Neural cell (in vitro differentiated cells): ENCODE data around the gene TFEB. TPM values are rescaled to one million over a fixed set of nuclear protein-coding genes. Genes with fewer than 3 reads are reported as not detected.

Experiments used
- H2AFZ ChIP-seq: fragments of 200-600, 300-800 bp; sonication (generic), shearing (Covaris generic); 2 replicates; pipeline ENCODE4 v1.6.0; 2014; ENCODE audit warnings: low read depth, mild to moderate bottlenecking, antibody characterized with exemption, low read length, moderate library complexity
- H3F3A ChIP-seq: fragments of 200-600 bp; shearing (Covaris generic); 2 replicates; pipeline ENCODE4 v1.6.1; 2016; ENCODE audit warnings: mild to moderate bottlenecking, moderate library complexity, mixed read lengths, antibody characterized with exemption, low read length; ENCODE audit not compliant: insufficient read depth, poor library complexity, severe bottlenecking
- H3K27ac ChIP-seq: fragments of 200-600, 300-800 bp; sonication (generic), shearing (Covaris generic); 2 replicates; pipeline ENCODE4 v1.5.1; 2014; ENCODE audit warnings: mild to moderate bottlenecking, low read length, moderate library complexity
- H3K27me3 ChIP-seq: fragments of 300-800, 200-600 bp; sonication (generic), shearing (Covaris generic); 2 replicates; pipeline ENCODE4 v1.6.0; 2014; ENCODE audit warnings: mild to moderate bottlenecking, low read depth, low read length, moderate library complexity; ENCODE audit not compliant: insufficient read depth
- H3K36me3 ChIP-seq: fragments of 300-800, 200-600 bp; sonication (generic), shearing (Covaris generic); 2 replicates; pipeline ENCODE4 v1.5.1; 2014; ENCODE audit warnings: mild to moderate bottlenecking, antibody characterized with exemption, low read length, moderate library complexity; ENCODE audit not compliant: insufficient read depth
- H3K4me2 ChIP-seq: fragments of 300-800, 200-600 bp; sonication (generic), shearing (Covaris generic); 2 replicates; pipeline ENCODE4 v1.6.0; 2014; ENCODE audit warnings: mild to moderate bottlenecking, low read length
- H3K4me3 ChIP-seq: fragments of 300-800, 200-600 bp; sonication (generic), shearing (Covaris generic); 2 replicates; pipeline ENCODE4 v1.5.1; 2014; ENCODE audit warnings: mild to moderate bottlenecking, low read length, moderate library complexity
- H3K79me2 ChIP-seq: fragments of 200-600 bp; shearing (Covaris generic); replicated peaks from 2 replicates; pipeline ENCODE4 v1.6.0; 2014; ENCODE audit warnings: mild to moderate bottlenecking, low read length, moderate library complexity; ENCODE audit not compliant: insufficient read depth
- H3K9ac ChIP-seq: fragments of 300-800, 200-600 bp; sonication (generic), shearing (Covaris generic); 2 replicates; pipeline ENCODE4 v1.6.1; 2016; ENCODE audit warnings: mild to moderate bottlenecking, low read length, mixed read lengths
- H3K9me2 ChIP-seq: fragments of 200-600 bp; shearing (Covaris generic); 2 replicates; pipeline ENCODE4 v1.6.1; 2016; ENCODE audit warnings: mild to moderate bottlenecking, low read length, mixed read lengths; ENCODE audit not compliant: insufficient read depth
- H3K9me3 ChIP-seq: fragments of 200-600, 300-800 bp; sonication (generic), shearing (Covaris generic); 2 replicates; pipeline ENCODE4 v1.6.1; 2016; ENCODE audit warnings: mild to moderate bottlenecking, mixed run types, low read length, moderate library complexity, mixed read lengths
- H4K20me1 ChIP-seq: fragments of 200-600 bp; shearing (Covaris generic); 2 replicates; pipeline ENCODE4 v1.6.1; 2016; ENCODE audit warnings: mild to moderate bottlenecking, mixed run types; ENCODE audit not compliant: insufficient read depth
- EP300 ChIP-seq: fragments of 450-650 bp; conservative IDR thresholded peaks from 2 replicates; pipeline ENCODE4 v1.6.1; 2014; ENCODE audit warnings: antibody characterized with exemption, mild to moderate bottlenecking, moderate library complexity; ENCODE audit not compliant: poor library complexity, severe bottlenecking
- EZH2 ChIP-seq: fragments of 200-600, 300-800 bp; shearing (Covaris generic), sonication (generic); IDR thresholded peaks from 2 replicates; pipeline ENCODE4 v1.6.1; 2014; ENCODE audit warnings: antibody characterized with exemption, low read length, borderline replicate concordance, mild to moderate bottlenecking; ENCODE audit not compliant: insufficient read depth, poor library complexity, severe bottlenecking
- MXI1 ChIP-seq: fragments of 450-650 bp; conservative IDR thresholded peaks from 2 replicates; pipeline ENCODE4 v1.6.1; 2014; ENCODE audit warnings: antibody characterized with exemption, mild to moderate bottlenecking; ENCODE audit not compliant: poor library complexity, severe bottlenecking
- POLR2AphosphoS5 ChIP-seq: IDR thresholded peaks from 2 replicates; pipeline ENCODE4 v1.6.1; 2012
- RAD21 ChIP-seq: fragments of 450-650 bp; conservative IDR thresholded peaks from 2 replicates; pipeline ENCODE4 v1.6.1; 2014; ENCODE audit warnings: antibody characterized with exemption, mild to moderate bottlenecking, moderate library complexity
- SMC3 ChIP-seq: fragments of 450-650 bp; conservative IDR thresholded peaks from 2 replicates; pipeline ENCODE4 v1.6.1; 2014; ENCODE audit warnings: antibody characterized with exemption, mild to moderate bottlenecking, moderate library complexity; ENCODE audit not compliant: poor library complexity
- TAF1 ChIP-seq: IDR thresholded peaks from 2 replicates; pipeline ENCODE4 v1.6.1; 2012; ENCODE audit warnings: low read depth
- polyA plus RNA-seq: library from polyadenylated mRNA; depleted of rRNA; stranded (reverse); fragments of >200 nt; gene quantifications from 2 replicates; pipeline ENCODE4 v1.2.3, GENCODE V29; 2014
- TF ChIP-seq, protein P1 (sequence below): IDR thresholded peaks from 2 replicates; pipeline ENCODE4 v1.6.1; 2012; ENCODE audit warnings: borderline replicate concordance
- TF ChIP-seq, protein P2 (sequence below): fragments of 450-650 bp; IDR thresholded peaks from 2 replicates; pipeline ENCODE4 v1.5.1; 2014; ENCODE audit warnings: antibody characterized with exemption, mild to moderate bottlenecking, moderate library complexity; ENCODE audit not compliant: poor library complexity, severe bottlenecking

Gene TFEB
- polyA plus RNA-seq, 1 donor from 2014 or later, result 0.24 TPM

DNA sequence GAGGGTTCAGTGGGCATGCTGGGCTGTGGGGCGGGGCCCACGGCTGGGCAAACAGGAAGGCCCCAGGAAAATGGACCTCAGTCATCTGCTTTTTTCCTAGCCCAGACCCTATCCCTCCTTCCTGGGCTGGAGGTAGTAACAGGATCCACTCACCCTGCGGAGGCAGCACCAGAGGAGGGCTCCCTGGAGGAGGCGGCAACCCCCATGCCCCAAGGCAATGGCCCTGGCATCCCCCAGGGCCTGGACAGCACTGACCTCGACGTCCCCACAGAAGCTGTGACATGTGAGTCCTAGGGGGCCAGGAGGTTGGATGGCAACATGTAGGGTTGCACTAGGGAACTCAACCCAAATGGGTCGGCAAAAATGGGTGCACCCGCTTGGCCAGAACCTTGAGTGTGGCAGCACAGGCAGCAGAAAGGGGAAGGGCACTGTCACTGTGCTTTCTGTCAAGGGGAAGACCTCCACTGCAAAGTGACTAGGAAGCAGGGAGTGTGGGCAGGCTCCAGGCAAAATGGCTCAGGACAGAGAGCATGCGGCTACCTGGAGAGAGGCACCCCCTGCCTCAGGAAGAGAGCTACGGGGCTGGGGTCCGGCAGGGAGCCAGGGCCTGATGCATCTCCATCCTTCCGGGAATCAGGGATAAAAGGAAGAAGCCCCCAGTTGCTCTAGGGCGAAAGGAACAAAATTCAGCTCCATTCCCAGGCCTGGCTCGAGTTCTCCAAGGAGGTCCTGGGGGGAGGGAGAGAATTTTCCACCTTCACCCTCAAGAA is 89.2 kb downstream of the TFEB start:
- no peak overlapping the region for H3K27ac ChIP-seq
- H3K36me3 ChIP-seq, result no peaks in the 10 kb centered on the region
- no peak overlapping the region for H3K9ac ChIP-seq
- H3K4me2 ChIP-seq, result no peak overlapping the region
- no peaks in the 10 kb centered on the region for H3K9me3 ChIP-seq
- no peaks in the 10 kb centered on the region for H3K79me2 ChIP-seq
- H3K27me3 ChIP-seq, result no peaks in the 10 kb centered on the region
- H4K20me1 ChIP-seq, result no peaks in the 10 kb centered on the region
- TF ChIP-seq POLR2AphosphoS5, result no peak
- TF ChIP-seq, protein P1, sequence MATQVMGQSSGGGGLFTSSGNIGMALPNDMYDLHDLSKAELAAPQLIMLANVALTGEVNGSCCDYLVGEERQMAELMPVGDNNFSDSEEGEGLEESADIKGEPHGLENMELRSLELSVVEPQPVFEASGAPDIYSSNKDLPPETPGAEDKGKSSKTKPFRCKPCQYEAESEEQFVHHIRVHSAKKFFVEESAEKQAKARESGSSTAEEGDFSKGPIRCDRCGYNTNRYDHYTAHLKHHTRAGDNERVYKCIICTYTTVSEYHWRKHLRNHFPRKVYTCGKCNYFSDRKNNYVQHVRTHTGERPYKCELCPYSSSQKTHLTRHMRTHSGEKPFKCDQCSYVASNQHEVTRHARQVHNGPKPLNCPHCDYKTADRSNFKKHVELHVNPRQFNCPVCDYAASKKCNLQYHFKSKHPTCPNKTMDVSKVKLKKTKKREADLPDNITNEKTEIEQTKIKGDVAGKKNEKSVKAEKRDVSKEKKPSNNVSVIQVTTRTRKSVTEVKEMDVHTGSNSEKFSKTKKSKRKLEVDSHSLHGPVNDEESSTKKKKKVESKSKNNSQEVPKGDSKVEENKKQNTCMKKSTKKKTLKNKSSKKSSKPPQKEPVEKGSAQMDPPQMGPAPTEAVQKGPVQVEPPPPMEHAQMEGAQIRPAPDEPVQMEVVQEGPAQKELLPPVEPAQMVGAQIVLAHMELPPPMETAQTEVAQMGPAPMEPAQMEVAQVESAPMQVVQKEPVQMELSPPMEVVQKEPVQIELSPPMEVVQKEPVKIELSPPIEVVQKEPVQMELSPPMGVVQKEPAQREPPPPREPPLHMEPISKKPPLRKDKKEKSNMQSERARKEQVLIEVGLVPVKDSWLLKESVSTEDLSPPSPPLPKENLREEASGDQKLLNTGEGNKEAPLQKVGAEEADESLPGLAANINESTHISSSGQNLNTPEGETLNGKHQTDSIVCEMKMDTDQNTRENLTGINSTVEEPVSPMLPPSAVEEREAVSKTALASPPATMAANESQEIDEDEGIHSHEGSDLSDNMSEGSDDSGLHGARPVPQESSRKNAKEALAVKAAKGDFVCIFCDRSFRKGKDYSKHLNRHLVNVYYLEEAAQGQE, result no peak
- TF ChIP-seq, protein P2, sequence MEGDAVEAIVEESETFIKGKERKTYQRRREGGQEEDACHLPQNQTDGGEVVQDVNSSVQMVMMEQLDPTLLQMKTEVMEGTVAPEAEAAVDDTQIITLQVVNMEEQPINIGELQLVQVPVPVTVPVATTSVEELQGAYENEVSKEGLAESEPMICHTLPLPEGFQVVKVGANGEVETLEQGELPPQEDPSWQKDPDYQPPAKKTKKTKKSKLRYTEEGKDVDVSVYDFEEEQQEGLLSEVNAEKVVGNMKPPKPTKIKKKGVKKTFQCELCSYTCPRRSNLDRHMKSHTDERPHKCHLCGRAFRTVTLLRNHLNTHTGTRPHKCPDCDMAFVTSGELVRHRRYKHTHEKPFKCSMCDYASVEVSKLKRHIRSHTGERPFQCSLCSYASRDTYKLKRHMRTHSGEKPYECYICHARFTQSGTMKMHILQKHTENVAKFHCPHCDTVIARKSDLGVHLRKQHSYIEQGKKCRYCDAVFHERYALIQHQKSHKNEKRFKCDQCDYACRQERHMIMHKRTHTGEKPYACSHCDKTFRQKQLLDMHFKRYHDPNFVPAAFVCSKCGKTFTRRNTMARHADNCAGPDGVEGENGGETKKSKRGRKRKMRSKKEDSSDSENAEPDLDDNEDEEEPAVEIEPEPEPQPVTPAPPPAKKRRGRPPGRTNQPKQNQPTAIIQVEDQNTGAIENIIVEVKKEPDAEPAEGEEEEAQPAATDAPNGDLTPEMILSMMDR, result no peak
- TF ChIP-seq MXI1, result no peak
- TF ChIP-seq EP300, result no peak
- no peak for TF ChIP-seq TAF1
- TF ChIP-seq EZH2, result no peak
- no peak for TF ChIP-seq SMC3
- no peak overlapping the region for H3K4me3 ChIP-seq
- no peak overlapping the region for H2AFZ ChIP-seq
- no peaks in the 10 kb centered on the region for H3K9me2 ChIP-seq
- no peaks in the 10 kb centered on the region for H3F3A ChIP-seq

DNA sequence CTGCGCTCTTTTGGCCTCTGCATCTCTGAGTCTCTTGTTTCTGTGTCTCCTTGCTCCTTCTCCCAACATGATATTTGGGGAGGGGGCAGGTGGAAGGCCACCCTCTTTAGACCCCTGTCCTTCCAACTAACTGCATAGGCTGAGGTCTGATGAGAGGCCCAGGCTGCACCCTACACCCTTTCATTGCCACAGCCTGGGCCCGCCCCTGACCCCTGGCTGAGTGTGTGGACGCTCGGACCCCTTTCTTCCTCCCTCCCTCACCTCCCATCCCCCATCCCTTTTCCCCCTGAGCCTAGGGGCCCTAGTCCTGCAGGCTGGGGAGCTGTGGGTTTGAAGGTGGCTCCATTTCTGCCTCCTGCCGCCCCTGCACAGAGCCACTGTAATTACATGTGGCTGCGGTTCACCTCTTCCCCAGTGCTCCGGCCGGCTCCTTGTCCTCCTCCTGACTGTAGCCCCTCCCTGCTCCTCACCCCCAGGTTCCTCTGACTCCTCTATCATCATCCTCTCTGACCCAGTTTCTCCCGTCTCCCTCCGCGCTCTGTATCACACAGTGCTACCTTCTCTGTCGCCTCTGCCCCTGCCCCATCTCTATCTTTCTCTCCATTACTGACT is 90.3 kb downstream of the TFEB start:
- TF ChIP-seq, protein P1, result no peak
- TF ChIP-seq TAF1, result no peak
- TF ChIP-seq RAD21, result no peak
- TF ChIP-seq EP300, result no peak
- TF ChIP-seq MXI1, result no peak
- no peaks in the 10 kb centered on the region for H3K9me2 ChIP-seq
- H3F3A ChIP-seq, result no peaks in the 10 kb centered on the region
- H3K27me3 ChIP-seq, result peaks cover 3% of the 10 kb centered on the region
- H3K36me3 ChIP-seq, result no peaks in the 10 kb centered on the region
- no peak overlapping the region for H3K4me2 ChIP-seq
- H3K79me2 ChIP-seq, result no peaks in the 10 kb centered on the region
- H3K4me3 ChIP-seq, result peak overlapping the region; percentile 15
- peak overlapping the region; percentile 44 for H3K9ac ChIP-seq
- peak overlapping the region; percentile 25 for H3K27ac ChIP-seq
- H3K9me3 ChIP-seq, result no peaks in the 10 kb centered on the region
- H4K20me1 ChIP-seq, result no peaks in the 10 kb centered on the region
- peak overlapping the region; percentile 41 for H2AFZ ChIP-seq
